GM12878 (cell line): ENCODE measurements around the gene KCNJ12. TPM values are rescaled to one million over a fixed set of nuclear protein-coding genes. Genes with fewer than 3 reads are reported as not detected.

ENCODE experiments used
- SIN3A ChIP-seq: IDR thresholded peaks from 2 replicates; pipeline ENCODE4 v1.6.1; 2012; ENCODE audit warnings: low read depth, low read length, improper control_type of control experiment
- polyA plus RNA-seq, 11 experiments: library from polyadenylated mRNA; depleted of rRNA in 4 of 11; unstranded in 6 of 11; stranded (reverse) in 5 of 11; fragments of >200 nt; fragmentation: Nextera tagmentation in 4 of 11; fragmentation: Illumina TruSeq in 1 of 11; extraction: Ambion mirVana in 4 of 11; extraction: Trizol in 1 of 11; gene quantifications; 1 replicate in 1 of 11; 2 replicates in 10 of 11; pipeline versions ENCODE4 v1.2.1 to v1.2.3, GENCODE V29; 2011 to 2016; ENCODE audit warnings: inconsistent platforms in 2 of 11, missing spikeins in 2 of 11, low read depth in 1 of 11
- total RNA-seq, 4 experiments: library from RNA; depleted of rRNA in 3 of 4; stranded (reverse); fragments of >200 nt in 3 of 4; fragmentation: Illumina TruSeq in 1 of 4; extraction: Trizol in 1 of 4; gene quantifications; 2 replicates each; pipeline versions ENCODE4 v1.2.1 to v1.2.3, GENCODE V29; 2013 to 2021
- TF ChIP-seq, protein P1 (sequence below): fragments of 450-650 bp; IDR thresholded peaks from 2 replicates; pipeline ENCODE4 v1.6.1; 2016; ENCODE audit warnings: mild to moderate bottlenecking, moderate library complexity, borderline replicate concordance
- TF ChIP-seq, protein P2 (sequence below): fragments of 450-650 bp; IDR thresholded peaks from 2 replicates; pipeline ENCODE4 v1.6.1; 2017; ENCODE audit warnings: low read depth, mild to moderate bottlenecking, moderate library complexity
- TF ChIP-seq, protein P3 (sequence below): fragments of 150-350 bp; IDR thresholded peaks from 2 replicates; pipeline ENCODE4 v1.6.1; 2014; ENCODE audit warnings: mild to moderate bottlenecking, low read depth, low read length

The KCNJ12 gene
- total and polyA plus RNA-seq, 10 of the 15 experiments (the other 5 are each of a cell fraction or from before 2014, with no cell fraction given) = 0.04 to 0.21 (median 0.09) TPM; not detected in 3

DNA sequence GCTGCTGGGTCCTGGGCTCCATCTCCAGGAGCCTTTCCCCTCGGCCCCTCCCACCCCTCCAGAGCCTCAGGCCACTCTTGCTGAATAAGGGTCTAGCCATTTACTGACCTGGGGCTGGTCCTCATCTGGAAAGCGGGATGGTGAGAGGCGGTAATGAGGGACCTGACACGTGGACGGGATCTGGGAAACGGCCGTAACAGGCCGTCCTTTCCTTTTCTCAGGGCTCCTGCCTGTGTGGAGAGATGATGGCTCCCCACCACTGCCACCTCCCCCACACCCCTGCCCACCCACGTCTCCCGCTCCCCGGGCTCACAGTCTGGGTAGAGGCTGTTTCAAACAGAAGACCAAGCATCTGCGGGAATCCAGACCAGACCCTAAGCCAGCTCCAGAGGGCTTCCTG lies 20.6 kb upstream of the KCNJ12 start (continued):
- TF ChIP-seq, protein P1, sequence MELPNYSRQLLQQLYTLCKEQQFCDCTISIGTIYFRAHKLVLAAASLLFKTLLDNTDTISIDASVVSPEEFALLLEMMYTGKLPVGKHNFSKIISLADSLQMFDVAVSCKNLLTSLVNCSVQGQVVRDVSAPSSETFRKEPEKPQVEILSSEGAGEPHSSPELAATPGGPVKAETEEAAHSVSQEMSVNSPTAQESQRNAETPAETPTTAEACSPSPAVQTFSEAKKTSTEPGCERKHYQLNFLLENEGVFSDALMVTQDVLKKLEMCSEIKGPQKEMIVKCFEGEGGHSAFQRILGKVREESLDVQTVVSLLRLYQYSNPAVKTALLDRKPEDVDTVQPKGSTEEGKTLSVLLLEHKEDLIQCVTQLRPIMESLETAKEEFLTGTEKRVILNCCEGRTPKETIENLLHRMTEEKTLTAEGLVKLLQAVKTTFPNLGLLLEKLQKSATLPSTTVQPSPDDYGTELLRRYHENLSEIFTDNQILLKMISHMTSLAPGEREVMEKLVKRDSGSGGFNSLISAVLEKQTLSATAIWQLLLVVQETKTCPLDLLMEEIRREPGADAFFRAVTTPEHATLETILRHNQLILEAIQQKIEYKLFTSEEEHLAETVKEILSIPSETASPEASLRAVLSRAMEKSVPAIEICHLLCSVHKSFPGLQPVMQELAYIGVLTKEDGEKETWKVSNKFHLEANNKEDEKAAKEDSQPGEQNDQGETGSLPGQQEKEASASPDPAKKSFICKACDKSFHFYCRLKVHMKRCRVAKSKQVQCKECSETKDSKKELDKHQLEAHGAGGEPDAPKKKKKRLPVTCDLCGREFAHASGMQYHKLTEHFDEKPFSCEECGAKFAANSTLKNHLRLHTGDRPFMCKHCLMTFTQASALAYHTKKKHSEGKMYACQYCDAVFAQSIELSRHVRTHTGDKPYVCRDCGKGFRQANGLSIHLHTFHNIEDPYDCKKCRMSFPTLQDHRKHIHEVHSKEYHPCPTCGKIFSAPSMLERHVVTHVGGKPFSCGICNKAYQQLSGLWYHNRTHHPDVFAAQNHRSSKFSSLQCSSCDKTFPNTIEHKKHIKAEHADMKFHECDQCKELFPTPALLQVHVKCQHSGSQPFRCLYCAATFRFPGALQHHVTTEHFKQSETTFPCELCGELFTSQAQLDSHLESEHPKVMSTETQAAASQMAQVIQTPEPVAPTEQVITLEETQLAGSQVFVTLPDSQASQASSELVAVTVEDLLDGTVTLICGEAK = no peak
- TF ChIP-seq, protein P2, sequence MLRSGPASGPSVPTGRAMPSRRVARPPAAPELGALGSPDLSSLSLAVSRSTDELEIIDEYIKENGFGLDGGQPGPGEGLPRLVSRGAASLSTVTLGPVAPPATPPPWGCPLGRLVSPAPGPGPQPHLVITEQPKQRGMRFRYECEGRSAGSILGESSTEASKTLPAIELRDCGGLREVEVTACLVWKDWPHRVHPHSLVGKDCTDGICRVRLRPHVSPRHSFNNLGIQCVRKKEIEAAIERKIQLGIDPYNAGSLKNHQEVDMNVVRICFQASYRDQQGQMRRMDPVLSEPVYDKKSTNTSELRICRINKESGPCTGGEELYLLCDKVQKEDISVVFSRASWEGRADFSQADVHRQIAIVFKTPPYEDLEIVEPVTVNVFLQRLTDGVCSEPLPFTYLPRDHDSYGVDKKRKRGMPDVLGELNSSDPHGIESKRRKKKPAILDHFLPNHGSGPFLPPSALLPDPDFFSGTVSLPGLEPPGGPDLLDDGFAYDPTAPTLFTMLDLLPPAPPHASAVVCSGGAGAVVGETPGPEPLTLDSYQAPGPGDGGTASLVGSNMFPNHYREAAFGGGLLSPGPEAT = no peak
- no peak for TF ChIP-seq SIN3A
- TF ChIP-seq, protein P3, sequence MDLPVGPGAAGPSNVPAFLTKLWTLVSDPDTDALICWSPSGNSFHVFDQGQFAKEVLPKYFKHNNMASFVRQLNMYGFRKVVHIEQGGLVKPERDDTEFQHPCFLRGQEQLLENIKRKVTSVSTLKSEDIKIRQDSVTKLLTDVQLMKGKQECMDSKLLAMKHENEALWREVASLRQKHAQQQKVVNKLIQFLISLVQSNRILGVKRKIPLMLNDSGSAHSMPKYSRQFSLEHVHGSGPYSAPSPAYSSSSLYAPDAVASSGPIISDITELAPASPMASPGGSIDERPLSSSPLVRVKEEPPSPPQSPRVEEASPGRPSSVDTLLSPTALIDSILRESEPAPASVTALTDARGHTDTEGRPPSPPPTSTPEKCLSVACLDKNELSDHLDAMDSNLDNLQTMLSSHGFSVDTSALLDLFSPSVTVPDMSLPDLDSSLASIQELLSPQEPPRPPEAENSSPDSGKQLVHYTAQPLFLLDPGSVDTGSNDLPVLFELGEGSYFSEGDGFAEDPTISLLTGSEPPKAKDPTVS = no peak
